ENCODE data around the gene DUS1L. TPM values are rescaled to one million over a fixed set of nuclear protein-coding genes. Genes with fewer than 3 reads are reported as not detected.

Gene DUS1L
- total RNA-seq, 1 donor from 2014 or later: 67.7 TPM

DNA sequence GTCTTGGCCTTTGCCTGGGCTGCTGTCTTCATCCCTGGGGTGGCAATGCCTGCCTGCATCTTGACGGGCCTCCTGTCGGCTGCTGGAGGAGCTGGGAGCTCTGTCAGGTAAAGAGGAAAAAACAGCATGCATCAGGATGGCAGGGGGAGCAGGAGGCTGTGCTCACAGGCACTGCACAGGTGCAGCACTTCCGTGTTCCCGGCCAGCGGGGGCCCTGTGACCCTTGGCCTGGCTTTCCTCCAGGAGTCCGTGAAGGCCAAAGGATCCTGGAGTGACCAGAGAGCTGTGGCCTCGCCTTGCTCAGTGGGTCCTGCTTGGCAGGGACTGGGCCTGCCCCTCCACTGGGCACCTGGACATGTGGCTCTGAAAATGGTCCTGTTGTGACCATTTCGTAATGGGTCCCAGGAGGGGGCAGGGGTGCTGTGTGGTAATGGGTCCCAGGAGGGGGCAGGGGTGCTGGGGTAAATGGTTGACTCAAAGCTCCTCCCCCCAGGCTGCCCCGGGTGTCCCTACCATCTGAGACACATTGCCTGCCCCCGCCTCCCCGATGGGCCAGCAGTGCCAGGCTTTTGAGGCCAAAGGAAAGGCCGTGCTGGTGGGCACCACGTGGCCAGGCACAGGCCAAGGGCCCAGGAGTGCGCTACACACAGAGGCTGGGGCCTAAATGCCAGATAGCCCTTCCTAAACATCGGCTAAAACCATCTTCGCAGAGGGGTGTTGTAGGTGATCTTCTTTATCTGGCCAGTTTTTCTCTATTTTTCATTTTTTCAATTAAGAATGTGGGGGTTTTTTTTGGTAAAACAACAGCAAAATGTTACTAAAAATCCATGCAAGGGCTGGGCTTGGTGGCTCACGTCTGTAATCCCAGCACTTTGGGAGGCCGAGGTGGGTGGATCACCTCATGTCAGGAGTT lies 36.4 kb upstream of the DUS1L start:
- DNase-seq: no peak

DNA sequence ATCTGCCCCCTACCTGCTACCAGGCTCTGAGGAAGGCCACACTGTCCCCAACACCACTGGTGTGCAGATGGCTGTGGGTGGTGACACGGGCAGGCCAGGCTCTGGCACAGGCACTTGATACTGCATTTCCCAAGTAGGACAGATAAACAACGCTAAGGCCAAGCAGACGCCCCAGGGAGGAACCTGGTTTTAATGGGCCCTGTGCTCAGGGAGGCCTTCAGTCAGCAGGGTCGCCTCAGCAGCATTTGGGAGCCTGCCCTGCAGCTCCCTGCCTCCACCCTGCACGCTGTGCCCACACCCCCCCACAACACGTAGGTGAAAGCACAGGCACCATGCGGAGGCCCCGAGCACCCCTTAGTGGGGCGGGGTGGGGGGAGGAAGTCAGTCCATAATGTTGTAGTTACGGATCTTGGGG lies 35.7 kb upstream of the DUS1L start:
- no peak for DNase-seq
- intact Hi-C loops (cut with micrococcal nuclease): no loop called here
- no peak for ATAC-seq

More for the DNA sequence above, 36.4 kb upstream of the DUS1L start:
- ATAC-seq: no peak
- intact Hi-C loops (cut with micrococcal nuclease): no loop called here

DNA sequence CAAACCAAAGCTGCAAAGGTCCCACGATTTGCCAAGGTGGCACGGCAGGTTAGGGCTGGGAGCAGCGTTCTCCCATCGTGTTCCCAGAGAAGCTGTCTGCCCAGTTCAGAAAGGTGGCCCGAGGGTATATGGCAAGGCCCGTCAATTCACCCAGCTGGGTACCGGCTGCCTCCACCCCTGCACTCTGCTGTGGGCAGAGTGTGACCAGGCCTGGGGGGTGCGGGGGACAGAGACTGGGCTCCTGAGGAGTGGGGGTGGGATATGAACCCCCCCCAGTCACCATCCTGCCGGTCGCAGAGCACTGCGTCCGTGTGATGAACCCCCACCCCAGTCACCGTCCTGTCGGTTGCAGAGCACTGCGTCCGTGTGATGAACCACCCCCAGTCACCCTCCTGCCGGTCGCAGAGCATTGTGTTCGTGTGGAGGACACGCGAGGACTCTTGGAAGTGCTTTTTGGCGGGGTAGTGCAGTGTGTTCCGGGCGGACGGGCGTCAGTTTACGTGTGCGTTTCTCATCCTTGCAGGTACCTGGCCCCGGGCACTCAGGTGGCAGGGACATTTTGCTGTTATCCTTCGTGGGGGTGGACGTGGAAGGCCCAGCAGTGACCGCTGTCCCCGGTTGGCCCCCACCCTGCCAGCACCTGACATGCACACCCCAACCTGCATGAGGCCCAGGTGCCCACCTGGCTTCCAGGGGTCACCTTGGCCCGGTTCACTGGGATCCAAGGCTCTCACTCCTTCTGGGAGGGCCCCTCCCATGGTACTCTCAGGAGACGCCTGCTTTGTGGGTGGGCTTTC lies 35.1 kb upstream of the DUS1L start:
- DNase-seq: no peak
- ATAC-seq: no peak

DNA sequence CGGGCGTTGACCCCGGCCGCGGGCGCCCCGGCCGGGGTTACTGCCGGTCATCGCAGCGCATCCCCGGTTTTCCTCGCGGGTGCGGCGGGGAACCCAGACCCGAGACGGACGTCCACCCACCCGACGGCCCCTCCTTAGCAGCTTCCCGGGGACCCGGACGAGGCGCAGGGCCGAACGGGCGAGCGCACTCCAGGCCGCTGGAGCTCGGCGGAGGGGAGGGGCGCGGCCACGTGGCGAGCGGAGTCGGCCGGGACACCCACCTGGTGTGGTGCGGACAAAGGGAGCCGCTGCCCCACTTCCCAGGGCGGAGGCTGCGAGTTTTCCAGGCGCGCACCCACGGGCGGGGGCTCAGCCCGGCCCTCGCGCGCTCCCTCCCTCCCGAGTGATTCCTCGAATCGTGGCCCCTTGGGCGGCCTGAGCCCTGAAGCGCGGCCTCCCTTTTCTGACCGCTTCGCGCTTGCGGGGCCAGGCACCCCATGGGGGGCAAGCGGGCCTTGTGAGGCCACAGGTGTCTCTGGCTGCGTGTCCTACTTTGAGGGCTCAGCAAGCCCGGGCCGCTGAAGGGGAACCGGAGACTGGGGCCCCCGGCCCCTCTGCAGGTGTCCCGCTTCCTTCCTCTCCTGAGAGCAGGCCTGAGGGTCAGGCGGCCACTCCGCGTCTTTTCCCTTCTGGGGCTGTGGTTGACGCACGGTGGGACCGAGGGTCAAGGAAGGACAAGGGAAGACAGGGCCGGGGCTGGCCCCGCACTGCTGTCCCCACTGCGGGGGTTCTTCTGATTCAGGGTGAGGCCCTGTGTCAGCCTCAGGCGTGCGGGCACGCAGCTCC lies 33.5 kb upstream of the DUS1L start:
- DNase-seq (no peak), ATAC-seq (peak; percentile 3)
- intact Hi-C loops (cut with micrococcal nuclease): no loop called here

More for the DNA sequence above, 35.1 kb upstream of the DUS1L start:
- intact Hi-C loops (cut with micrococcal nuclease): no loop called here

DNA sequence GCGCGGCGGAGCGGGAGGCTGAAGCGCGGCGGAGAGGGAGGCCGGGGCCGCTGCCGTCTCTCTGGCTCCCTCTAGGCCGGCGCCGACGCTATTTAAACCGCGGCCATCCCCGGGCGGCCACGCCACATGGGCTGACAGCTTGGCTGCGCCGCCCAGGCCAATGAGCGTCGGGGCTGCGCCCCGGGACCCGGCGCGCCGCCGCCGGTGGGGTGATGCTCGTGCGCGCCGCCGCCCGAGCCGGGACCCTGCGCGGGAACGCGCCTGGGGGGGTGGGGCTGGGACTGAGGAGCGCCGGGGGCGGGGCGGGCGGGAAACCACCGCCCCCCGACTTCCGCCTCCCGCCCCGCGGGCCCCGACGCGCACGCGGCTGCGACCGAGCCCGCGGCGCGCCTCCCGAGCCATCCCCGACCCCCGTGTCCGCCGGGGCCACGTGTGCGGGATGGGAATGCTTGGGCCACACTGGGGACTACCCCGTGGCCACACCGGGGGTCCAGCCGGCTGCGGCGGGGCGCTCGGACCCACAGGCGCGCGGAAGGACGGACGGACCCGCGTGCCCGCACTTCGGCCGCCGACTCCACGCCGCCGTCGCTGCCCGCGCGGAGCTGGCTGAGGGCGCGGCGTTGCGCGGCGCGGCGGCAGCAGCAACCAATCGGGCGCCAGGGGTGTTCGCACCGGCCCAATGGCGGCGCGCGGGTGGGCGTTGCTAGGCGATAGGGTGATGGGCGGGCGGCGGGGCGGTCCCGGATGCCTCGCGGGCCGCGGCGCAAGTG lies 32.8 kb upstream of the DUS1L start, which contains the start of gene FASN:
Gene FASN (minus strand): TSS at position 68 of the 770 bp plus-strand sequence. CDS start 1,791 bp downstream, outside the sequence.
- DNase-seq (peak; percentile 98), ATAC-seq (peak; percentile 88)
- intact Hi-C loops (cut with micrococcal nuclease): no loop called here

DNA sequence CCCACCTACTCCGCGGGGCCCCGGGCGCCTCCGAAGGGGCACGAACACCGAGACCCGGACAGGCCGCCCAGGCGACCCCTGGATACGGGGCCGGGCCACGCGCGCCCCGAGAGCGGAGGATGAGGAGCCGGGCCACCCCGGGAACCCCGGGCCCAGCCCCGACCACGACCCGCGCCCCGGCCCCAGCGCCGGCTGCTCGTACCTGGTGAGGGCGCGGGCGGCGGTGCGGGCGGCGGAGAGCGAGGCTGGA lies 32.2 kb upstream of the DUS1L start:
- intact Hi-C loops (cut with micrococcal nuclease): no loop called here
- ATAC-seq (no peak), DNase-seq (no peak)

DNA sequence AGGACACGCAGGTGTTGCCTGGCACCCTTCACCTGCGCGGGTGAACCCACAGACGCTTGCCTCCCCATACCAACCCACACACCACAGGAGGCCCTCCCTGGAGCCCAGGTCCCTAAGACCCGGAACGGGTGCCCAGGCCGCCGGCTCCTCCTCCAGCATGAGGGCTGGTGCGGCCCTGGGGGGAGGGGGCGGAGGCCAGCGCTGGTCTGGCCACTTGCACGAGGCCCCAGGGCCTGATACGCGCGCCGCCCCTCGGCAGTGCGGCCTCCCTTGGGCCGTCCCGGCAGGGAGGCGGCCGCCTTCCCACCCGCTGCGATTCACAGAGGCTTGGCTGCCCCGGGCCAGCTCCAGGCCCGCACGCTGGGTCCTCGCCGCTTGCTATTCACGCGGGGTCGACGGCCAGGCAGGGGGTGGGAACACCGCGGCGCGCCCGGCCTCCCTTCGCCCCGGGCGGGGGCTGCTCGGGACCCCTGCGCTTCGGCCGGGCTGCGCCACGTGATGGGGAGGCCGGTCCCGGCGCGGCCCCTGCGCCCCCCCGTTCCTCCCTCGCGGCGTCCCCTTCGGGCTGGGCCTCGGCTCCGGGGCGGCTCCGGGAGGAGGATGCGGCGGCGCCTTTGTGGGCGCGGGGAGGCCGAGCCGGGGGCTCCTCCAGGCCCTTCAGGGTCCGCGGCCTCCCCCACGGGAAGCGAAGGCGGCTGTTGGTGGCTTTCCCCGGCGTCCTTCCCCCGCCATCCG lies 31.7 kb upstream of the DUS1L start:
- DNase-seq: peak; percentile 69
- peak; percentile 2 for ATAC-seq
- intact Hi-C loops (cut with micrococcal nuclease): no loop called here

DNA sequence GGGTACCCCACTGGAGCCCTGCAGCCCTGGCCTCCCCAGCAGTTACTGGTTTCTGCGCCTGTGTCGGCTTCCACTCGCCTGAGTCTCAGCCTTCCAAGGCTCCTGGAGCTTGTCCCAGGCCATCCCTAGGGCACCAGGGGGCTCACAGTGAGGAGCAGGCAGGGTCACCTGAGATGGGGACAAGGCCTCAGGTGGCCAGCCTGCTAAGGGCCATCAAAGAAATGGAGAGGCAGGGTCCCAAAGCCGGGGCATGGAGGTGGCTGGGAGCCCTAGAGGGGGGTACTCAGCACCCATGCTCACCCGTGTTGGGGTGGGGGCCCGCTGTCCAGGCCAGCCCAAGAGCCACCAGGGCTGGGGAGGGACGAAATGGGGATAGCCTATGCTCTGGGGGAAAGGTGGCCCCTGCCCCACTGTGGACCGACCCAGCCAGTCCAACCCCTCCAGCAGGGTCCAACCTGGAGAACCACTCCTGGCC lies 31.1 kb upstream of the DUS1L start:
- intact Hi-C loops (cut with micrococcal nuclease): no loop called here
- DNase-seq (no peak), ATAC-seq (no peak)

DNA sequence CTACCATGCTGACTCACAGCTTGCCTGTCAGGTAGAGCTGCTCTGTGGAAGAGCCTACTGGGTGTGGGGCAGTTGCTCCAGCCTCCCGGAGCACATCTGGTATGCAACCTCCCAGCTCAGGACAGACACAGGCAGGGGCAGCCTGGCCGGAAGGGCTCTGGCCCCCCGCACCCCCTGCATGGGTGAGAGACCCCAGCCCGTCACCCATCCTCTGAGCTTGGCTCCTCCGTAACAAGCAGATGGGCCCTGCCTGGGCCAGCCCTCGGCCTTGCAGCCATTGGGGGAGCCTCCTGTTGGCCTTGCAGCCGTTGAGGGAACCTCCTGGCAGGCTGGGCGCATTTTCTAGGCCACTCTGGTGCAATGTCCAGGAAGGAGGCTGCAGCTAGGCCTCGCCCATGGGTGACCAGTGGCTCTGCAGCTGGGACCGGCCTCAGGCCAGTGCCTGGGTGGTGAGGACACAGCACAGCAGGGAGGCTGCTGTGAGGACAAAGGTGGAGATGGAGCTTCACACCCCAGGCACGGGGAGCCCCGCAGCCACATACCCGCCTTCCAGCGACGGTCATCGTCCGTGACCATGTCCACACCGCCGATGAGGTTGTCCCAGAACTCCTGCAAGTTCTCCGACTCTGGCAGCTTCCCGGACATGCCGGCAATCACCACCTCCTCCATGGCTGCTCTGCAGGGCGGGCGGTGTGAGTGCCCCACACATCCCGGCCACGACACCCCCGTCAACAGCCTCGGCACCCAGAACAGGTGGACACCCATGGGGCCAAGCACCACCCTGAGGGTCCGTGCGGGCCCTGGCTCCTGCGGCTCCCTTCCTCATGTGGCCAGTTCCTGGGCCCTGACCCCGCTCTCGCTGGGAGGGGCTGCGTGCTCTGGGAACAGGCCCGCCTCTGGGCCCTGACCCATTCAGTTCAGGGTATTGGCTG lies 30.4 kb upstream of the DUS1L start:
- ATAC-seq: no peak
- intact Hi-C loops (cut with micrococcal nuclease): no loop called here
- no peak for DNase-seq

DNA sequence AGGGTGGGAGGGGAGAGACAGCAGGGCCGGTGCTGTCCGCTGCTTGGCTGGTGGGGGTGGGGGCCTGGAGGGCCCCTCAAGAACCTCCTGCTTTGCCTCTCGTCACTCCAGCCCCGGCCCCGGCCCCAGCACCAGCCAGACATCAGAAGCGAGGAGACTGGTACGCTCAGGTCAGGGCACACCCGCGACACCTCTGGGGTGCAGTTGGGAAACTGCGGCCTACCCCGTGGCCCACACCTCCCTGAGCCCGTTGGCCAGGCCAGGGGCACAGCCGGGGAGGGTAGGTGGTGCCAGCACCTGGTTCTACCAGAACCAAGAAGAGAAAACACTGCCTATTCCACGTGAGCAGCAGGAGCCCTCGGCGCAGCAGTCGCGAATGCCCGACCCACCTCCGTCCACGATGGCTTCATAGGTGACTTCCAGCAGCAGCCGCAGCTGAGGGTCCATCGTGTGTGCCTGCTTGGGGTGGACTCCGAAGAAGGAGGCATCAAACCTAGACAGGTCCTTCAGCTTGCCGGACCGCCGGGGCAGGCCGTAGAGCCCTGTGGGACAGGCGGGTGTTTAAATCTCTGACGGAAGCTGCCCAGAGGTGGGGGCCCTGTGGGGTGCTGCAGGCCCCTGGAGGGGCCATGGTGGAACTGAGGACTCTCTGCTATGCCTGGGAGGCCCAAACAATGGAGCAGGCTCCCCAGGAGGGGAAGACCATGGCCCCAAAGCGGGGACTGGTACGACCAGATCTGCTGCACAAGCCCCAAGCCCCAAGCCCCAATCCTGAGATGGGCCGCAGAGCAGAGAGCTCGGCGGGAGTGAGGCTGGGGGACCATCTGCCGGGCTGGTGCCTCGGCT lies 29.6 kb upstream of the DUS1L start:
- intact Hi-C loops (cut with micrococcal nuclease): no loop called here
- no peak for DNase-seq

DNA sequence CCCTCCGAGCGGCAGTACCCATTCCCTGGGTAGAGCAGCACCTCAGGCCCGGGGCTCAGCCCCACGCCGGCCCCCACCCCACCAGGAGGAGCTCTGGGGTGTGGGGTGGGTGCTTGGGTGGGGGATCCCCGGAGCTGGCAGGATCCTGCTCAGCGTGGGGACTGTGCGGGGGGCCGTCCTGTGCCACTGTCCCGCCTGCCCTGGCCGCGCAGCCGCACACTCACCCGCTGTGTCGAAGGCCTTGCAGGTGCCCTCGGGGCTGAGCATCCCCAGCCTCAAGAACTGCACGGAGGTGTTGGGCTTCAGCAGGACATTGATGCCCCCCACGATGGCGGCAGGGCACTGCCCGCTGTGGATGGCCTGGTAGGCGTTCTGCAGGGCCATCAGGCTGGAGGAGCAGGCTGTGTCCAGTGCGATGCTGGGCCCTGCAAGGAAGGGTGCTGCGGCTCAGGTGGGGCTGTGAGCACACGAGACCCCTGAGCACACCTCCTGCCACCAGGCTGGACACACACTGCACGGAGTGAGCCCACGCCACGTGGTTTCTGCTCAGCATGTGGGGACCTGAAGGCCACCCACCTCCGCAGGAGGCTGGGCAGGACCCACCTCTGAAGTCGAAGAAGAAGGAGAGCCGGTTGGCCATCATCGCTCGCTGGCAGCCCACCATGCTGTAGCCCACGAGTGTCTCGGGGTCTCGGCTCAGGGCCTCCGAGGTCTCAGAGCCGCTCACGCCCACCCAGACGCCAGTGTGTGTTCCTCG lies 27.6 kb upstream of the DUS1L start:
- no peak for ATAC-seq
- DNase-seq: no peak
- intact Hi-C loops (cut with micrococcal nuclease): no loop called here

More for the DNA sequence above, 29.6 kb upstream of the DUS1L start:
- no peak for ATAC-seq

DNA sequence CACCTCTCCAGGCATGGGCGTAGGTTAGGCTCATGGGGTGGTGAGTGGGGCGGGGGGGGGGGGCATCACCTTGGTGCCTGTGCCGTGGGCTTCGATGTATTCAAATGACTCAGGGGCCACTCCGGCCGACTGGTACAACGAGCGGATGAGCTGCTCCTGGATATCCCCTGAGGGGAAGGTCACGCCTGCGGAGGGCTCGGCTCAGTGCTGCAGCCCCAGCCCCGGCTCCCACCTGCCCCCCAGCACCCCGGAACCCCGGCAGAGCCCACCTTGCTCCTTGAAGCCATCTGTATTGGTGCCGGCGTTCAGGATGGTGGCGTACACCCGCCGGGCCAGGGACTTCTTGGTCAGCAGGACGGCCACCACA lies 27.0 kb upstream of the DUS1L start:
- intact Hi-C loops (cut with micrococcal nuclease): no loop called here
- DNase-seq: peak; percentile 26

DNA sequence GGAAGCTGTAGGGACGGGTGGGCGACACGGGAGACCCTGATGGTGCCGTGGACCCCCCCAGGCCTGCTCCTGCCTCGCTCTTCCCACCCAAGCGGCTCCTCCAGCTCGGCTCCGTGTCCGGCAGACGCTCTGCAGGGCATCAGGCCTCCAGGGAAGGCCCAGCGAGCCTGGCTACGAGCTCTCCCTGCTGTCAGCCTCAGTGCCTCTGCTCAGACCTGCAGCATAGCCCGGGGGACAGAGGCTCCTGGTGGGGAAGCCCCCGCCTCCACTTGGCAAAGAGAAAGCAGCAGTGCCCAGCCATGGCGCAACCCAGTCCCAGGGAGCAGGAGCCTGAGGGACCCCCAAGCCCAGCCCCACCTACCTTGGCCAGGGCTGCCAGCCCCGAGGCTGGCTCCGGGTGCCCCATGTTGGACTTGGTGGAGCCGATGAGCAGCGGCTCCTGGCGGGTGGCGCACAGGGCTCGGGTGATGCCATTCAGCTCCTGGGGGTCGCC lies 26.5 kb upstream of the DUS1L start:
- ATAC-seq (no peak), DNase-seq (no peak)
- intact Hi-C loops (cut with micrococcal nuclease): no loop called here

More for the DNA sequence above, 27.0 kb upstream of the DUS1L start:
- no peak for ATAC-seq

DNA sequence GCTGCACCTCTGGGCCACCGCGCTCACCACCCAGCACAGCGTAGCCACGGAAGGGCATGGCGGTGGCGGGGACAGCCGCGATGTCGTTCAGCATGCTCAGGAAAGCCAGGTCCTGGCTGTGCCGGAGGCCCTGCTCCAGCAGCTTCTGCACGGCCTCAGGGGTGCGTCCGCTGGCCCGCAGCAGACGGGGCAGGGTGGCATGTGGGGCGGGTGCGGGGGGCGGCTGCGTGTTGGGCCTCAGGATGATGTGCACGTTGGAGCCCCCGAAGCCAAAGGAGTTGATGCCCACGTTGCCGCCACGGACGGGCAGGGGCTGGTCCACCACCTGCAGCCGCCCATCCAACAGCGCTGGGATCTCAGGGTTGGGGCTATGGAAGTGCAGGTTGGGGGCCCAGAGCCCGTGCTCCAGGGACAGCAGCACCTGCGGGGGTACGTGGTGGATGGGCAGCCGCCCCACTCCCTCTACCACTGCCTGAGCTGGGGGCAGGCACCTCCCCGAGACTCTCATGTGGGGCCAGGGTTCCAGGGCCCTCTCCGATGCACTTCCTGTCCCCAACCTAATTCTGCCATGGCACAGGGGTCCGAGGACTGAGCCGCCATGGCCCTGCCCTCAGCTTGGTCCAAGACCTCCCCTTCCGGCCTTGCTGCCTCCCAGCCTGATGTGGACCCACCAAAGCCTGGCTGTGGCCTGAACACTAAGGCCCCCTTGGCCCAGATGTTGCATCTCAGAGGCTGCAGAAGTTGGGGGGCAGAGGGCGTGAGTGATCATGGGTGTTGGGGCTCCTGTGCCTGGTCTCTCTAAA lies 25.9 kb upstream of the DUS1L start:
- intact Hi-C loops (cut with micrococcal nuclease): no loop called here
- no peak for DNase-seq
- no peak for ATAC-seq

Data from left ventricle myocardium superior (tissue), 1 donor.